ENCODE measurements around the gene DUS1L. TPM values are rescaled to one million over a fixed set of nuclear protein-coding genes. Genes with fewer than 3 reads are reported as not detected.

Gene DUS1L
- total and polyA plus RNA-seq, 4 donors = 40.0 to 179 (median 100.0) TPM

DNA sequence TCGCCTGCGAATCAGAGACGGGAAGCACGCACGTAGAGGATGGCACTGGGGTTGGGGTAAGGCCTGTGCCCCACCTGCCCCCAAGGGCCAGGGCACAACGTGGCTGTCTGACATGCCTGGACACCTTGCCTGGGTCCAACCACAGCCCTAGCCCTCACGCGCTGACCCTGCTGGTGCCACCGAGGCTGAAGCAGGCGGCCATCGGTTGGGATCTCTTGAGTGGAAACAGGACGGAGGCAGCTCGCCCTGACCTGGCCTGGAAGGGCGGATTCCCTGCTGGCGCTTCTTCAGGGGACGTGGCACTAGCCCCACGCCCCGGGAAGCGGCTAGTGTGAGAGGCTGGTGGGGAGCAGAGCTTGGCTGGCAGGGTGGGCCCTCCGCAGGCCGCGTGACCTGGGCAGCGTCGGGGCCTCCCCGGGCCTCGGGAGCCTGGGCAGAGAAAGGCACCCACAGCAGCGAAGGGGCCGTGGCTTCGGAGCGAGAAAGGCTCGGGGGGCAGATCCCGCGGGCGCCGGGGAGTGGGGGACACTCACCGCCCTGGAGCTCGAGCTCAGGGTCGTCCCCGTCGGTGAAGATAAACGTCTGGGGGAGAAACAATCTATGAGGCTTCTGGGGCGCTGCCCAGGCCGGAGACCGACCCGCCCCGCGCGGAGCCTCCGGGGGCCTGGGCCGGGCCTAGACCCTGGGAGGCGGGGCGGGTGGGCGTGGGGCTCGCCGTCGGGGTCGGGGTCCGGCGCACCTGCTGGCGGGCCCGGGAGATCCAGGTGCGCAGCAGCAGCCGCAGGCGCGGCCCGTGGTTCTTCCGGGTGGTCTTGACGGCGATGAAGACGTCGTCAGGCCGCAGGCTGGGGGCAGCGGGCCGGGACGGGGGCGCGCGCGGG, 14.6 kb downstream of the DUS1L start:
- peaks cover 0 to 49% (median 13%) of the 10 kb centered on the region in 4 donors for H3K36me3 ChIP-seq (ENCODE audit: control insufficient read depth in 4 of 4, insufficient read depth in 4 of 4, low read length in 4 of 4)
- no peaks in the 10 kb centered on the region for H3K27me3 ChIP-seq (ENCODE audit: control insufficient read depth in 3 of 3, insufficient read depth in 3 of 3, low read length in 2 of 3)
- DNase-seq (no peak), ATAC-seq (ENCODE audit: insufficient read depth, low FRiP score) (no peak)
- TF ChIP-seq, protein P1, sequence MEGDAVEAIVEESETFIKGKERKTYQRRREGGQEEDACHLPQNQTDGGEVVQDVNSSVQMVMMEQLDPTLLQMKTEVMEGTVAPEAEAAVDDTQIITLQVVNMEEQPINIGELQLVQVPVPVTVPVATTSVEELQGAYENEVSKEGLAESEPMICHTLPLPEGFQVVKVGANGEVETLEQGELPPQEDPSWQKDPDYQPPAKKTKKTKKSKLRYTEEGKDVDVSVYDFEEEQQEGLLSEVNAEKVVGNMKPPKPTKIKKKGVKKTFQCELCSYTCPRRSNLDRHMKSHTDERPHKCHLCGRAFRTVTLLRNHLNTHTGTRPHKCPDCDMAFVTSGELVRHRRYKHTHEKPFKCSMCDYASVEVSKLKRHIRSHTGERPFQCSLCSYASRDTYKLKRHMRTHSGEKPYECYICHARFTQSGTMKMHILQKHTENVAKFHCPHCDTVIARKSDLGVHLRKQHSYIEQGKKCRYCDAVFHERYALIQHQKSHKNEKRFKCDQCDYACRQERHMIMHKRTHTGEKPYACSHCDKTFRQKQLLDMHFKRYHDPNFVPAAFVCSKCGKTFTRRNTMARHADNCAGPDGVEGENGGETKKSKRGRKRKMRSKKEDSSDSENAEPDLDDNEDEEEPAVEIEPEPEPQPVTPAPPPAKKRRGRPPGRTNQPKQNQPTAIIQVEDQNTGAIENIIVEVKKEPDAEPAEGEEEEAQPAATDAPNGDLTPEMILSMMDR (IDR thresholded peaks at IDR 0.05; ENCODE audit: control extremely low read depth, extremely low read depth) = no peak
- WGBS, 2 donors = 14 to 22% methylated on average over 66 to 79 of the region's 79 CpGs
- peak overlapping the region; percentile 74 for H3K4me3 ChIP-seq
- H3K9me3 ChIP-seq (ENCODE audit: control insufficient read depth in 4 of 4, insufficient read depth in 3 of 4, low read length in 3 of 4) = no peaks in the 10 kb centered on the region
- peaks cover 0 to 24% (median 8%) of the 10 kb centered on the region in 5 donors for H3K4me1 ChIP-seq (ENCODE audit: control insufficient read depth in 5 of 5, insufficient read depth in 5 of 5, low read length in 5 of 5)
- peak overlapping the region; percentile 19 to 68 for H3K9ac ChIP-seq (ENCODE audit: insufficient read depth in 1 of 2, low read length in 2 of 2)
- H3K27ac ChIP-seq (ENCODE audit: low read depth in 1 of 2, low read length in 1 of 2) = peak overlapping the region in 1 of 2 donors; percentile 30

DNA sequence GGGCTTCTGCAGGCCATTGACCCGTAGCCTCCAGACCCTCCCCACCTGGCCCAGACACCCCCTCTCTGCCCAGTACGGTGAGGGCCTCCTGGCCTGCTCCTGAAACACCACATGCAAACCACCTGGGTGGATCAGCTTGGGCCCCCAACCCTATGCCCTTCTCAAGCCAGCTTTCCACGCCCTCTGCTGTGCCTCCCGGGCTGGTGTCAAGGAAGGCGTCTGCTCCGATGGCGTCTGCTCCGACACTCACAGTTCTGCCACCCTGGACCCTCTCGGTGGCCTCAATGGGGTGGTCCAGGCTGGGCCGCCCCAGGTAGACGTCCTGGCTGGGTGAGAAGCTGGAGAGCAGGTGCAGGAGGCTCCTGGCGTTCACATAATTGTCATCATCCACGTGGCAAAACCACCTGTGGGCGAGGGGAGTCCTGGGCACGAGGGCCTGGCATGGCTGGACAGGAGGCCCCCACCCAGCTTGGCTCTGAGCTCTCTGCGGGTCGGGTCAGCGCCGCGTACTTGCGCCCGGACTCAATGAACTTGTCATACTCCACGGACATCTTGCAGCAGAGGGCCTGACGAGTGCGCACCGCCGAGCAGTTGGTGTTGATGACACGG, 15.3 kb downstream of the DUS1L start:
- Histone ChIP-seq H3K9me3 (ENCODE audit: control insufficient read depth in 4 of 4, insufficient read depth in 3 of 4, low read length in 3 of 4) (no peaks in the 10 kb centered on the region), H3K9ac (ENCODE audit: insufficient read depth in 1 of 2, low read length in 2 of 2) (peak overlapping the region in 1 of 2 donors; percentile 19), H3K4me1 (ENCODE audit: control insufficient read depth in 5 of 5, insufficient read depth in 5 of 5, low read length in 5 of 5) (peaks cover 0 to 24% (median 8%) of the 10 kb centered on the region in 5 donors), H3K4me3 (peak overlapping the region; percentile 74), H3K36me3 (ENCODE audit: control insufficient read depth in 4 of 4, insufficient read depth in 4 of 4, low read length in 4 of 4) (peaks cover 0 to 43% (median 9%) of the 10 kb centered on the region in 4 donors), H3K27me3 (ENCODE audit: control insufficient read depth in 3 of 3, insufficient read depth in 3 of 3, low read length in 2 of 3) (no peaks in the 10 kb centered on the region), H3K27ac (ENCODE audit: low read depth in 1 of 2, low read length in 1 of 2) (peak overlapping the region in 1 of 2 donors; percentile 30)
- TF ChIP-seq, protein P1 (IDR thresholded peaks at IDR 0.05; ENCODE audit: control extremely low read depth, extremely low read depth) = no peak
- WGBS, 2 donors = 92% methylated on average over 28 of the region's 28 CpGs
- ATAC-seq (ENCODE audit: insufficient read depth, low FRiP score) (no peak), DNase-seq (no peak)

DNA sequence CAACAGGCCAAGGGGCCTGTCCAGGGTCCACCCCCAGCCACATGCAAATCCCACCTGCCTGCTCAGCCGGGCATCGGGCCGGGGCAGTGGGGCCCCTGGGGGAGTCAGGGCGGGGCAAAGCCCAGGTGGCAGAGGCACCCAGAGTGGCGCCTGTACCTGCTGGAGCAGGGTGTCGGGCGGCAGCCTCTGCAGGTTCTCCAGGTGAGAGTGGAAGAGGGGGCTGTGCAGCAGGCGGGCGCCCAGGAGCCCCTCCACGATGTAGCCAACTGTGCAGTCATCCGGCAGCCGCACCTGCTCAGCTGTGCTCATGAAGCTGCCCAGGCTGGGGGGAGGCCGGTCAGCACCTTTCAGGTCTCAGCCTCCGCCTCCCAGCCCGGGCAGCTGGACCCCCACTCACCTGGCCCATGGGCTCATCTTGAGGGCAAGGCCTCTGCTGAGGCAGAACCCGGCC, 16.1 kb downstream of the DUS1L start:
- no peaks in the 10 kb centered on the region for H3K27me3 ChIP-seq (ENCODE audit: control insufficient read depth in 3 of 3, insufficient read depth in 3 of 3, low read length in 2 of 3)
- H3K9ac ChIP-seq (ENCODE audit: insufficient read depth in 1 of 2, low read length in 2 of 2) = no peak overlapping the region
- TF ChIP-seq, protein P1 (IDR thresholded peaks at IDR 0.05; ENCODE audit: control extremely low read depth, extremely low read depth) = no peak
- no peaks in the 10 kb centered on the region for H3K9me3 ChIP-seq (ENCODE audit: control insufficient read depth in 4 of 4, insufficient read depth in 3 of 4, low read length in 3 of 4)
- no peak for DNase-seq
- peaks cover 0 to 24% (median 8%) of the 10 kb centered on the region in 5 donors for H3K4me1 ChIP-seq (ENCODE audit: control insufficient read depth in 5 of 5, insufficient read depth in 5 of 5, low read length in 5 of 5)
- no peak overlapping the region for H3K4me3 ChIP-seq
- peaks cover 0 to 36% (median 4%) of the 10 kb centered on the region in 4 donors for H3K36me3 ChIP-seq (ENCODE audit: control insufficient read depth in 4 of 4, insufficient read depth in 4 of 4, low read length in 4 of 4)
- no peak overlapping the region for H3K27ac ChIP-seq (ENCODE audit: low read depth in 1 of 2, low read length in 1 of 2)
- WGBS, 2 donors = 95 to 99% methylated on average over 13 to 16 of the region's 16 CpGs
- no peak for ATAC-seq (ENCODE audit: insufficient read depth, low FRiP score)

All from lung (tissue), 12 donors.